CD4-positive, alpha-beta memory T cell (primary cell): ENCODE results near the gene ADNP. TPM values are rescaled to one million over a fixed set of nuclear protein-coding genes. Genes with fewer than 3 reads are reported as not detected.

ENCODE experiments used
- CTCF ChIA-PET: fragments of 350-600 bp; sonication (Branson Sonifier 250); formaldehyde crosslinking; loops from one replicate; lab custom pipeline; 2021; ENCODE audit warnings: inconsistent platforms; ENCODE audit not compliant: partially characterized antibody; lab: Charles Lee
- POLR2A ChIA-PET: fragments of 350-600 bp; sonication (Branson Sonifier 250); formaldehyde crosslinking; loops from one replicate; lab custom pipeline; 2021; ENCODE audit not compliant: partially characterized antibody; lab: Charles Lee
- DNase-seq, 5 donors: peaks; one replicate each; pipeline versions ENCODE4 v3.0.0 to v3.0.0-alpha.2; 2020 to 2022; ENCODE audit warnings: mixed read lengths in 1 of 5
- H3K27ac ChIP-seq: one replicate; pipeline ENCODE4 v1.7.0; 2013; ENCODE audit warnings: low read depth, low read length
- H3K27me3 ChIP-seq: 2 replicates; pipeline ENCODE4 v1.7.0; 2013; ENCODE audit warnings: mild to moderate bottlenecking, low read length, moderate library complexity; ENCODE audit not compliant: insufficient read depth
- H3K36me3 ChIP-seq: 2 replicates; pipeline ENCODE4 v1.7.0; 2013; ENCODE audit warnings: mild to moderate bottlenecking, low read length, moderate library complexity; ENCODE audit not compliant: insufficient read depth
- H3K4me1 ChIP-seq: 2 replicates; pipeline ENCODE4 v1.7.0; 2013; ENCODE audit warnings: mild to moderate bottlenecking, low read length, moderate library complexity; ENCODE audit not compliant: insufficient read depth
- H3K4me3 ChIP-seq, 2 donors: one replicate each; pipeline ENCODE4 v1.7.0; 2013; ENCODE audit warnings: low read length in 2 of 2, mild to moderate bottlenecking in 1 of 2
- H3K9me3 ChIP-seq, 2 donors: one replicate each; pipeline ENCODE4 v1.7.0; 2013; ENCODE audit warnings: low read length in 2 of 2, control low read depth in 1 of 2; ENCODE audit not compliant: control insufficient read depth in 1 of 2
- H3K27ac Mint-ChIP-seq, 7 donors: one replicate each; pipeline ENCODE4 v1.8.0; 2020 to 2021; ENCODE audit warnings: mixed read lengths in 7 of 7, mild to moderate bottlenecking in 6 of 7, inconsistent platforms in 3 of 7, moderate library complexity in 3 of 7
- H3K27me3 Mint-ChIP-seq, 2 donors: one replicate each; pipeline ENCODE4 v1.8.0; 2020 to 2021; ENCODE audit warnings: mixed read lengths in 2 of 2
- H3K36me3 Mint-ChIP-seq, 2 donors: one replicate each; pipeline ENCODE4 v1.8.0; 2020 to 2021; ENCODE audit warnings: mixed read lengths in 2 of 2, inconsistent platforms in 1 of 2, mild to moderate bottlenecking in 1 of 2
- H3K4me1 Mint-ChIP-seq, 4 donors: one replicate each; pipeline ENCODE4 v1.8.0; 2020 to 2021; ENCODE audit warnings: mixed read lengths in 4 of 4, mild to moderate bottlenecking in 1 of 4
- H3K4me3 Mint-ChIP-seq, 8 donors: one replicate each; pipeline ENCODE4 v1.8.0; 2020 to 2021; ENCODE audit warnings: mixed read lengths in 8 of 8, mild to moderate bottlenecking in 7 of 8, moderate library complexity in 6 of 8, inconsistent platforms in 3 of 8
- H3K9me3 Mint-ChIP-seq, 8 donors: one replicate each; pipeline ENCODE4 v1.8.0; 2020 to 2021; ENCODE audit warnings: mixed read lengths in 8 of 8, mild to moderate bottlenecking in 5 of 8, inconsistent platforms in 3 of 8, moderate library complexity in 1 of 8
- intact Hi-C: fragments of 100-400 bp; cut with micrococcal nuclease; formaldehyde crosslinking; loops from one replicate; pipeline ENCODE4 v1.15.1; 2023
- polyA plus RNA-seq, 2 donors: library from polyadenylated mRNA; unstranded; fragments of 300-500 nt; fragmentation: Illumina TruSeq; gene quantifications; one replicate each; pipeline ENCODE4 v1.2.3, GENCODE V29; 2021
- total RNA-seq, 2 experiments: library from RNA; stranded (reverse); gene quantifications; one replicate each; pipeline ENCODE4 v1.2.3, GENCODE V29; 2021

ADNP gene
- total and polyA plus RNA-seq, 4 experiments from 2014 or later = 1.9 to 65.6 (median 38.2) TPM

DNA sequence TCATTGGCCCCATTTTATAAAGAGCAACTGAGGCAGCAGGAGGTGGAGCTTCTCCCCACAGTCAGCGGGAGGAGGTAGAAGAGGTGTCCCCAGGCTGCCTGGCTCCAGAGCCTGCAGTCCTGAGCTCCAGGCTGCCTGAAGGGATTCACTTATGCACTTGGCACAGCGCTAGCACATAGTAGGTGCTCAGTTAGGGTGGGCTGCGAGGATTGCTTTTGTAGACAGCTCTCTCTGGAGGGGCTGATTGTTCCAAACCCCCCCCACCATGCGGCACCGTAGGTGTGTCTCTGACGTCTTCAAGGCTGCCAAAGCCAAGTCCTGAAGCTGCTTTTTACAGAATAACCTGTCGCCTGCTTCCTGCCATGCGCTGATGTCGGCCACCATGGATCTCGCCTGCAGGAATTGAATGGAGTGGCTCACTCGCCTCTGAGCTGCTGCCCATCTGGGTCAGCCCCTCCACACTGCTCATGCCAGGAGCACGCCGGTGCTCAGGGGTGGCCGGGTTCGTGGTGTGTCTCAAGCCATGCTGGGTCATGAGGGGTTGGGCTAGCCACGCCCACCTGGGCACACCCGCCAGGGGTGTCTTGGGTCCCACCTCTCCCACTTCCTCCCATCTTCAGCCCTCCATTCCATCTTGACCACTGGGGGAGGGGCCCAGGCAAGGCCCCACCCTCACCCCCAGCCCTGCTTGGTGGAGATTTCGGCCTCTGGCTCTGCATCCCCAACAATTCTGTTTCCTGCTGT, 76.6 kb downstream of the ADNP start:
- intact Hi-C loops = no loop called here
- Histone ChIP-seq H3K36me3 (no peaks in the 10 kb centered on the region), H3K4me3 (no peak overlapping the region), H3K4me1 (no peaks in the 10 kb centered on the region), H3K27ac (no peak overlapping the region), H3K27me3 (no peaks in the 10 kb centered on the region), H3K9me3 (no peaks in the 10 kb centered on the region)
- Mint-ChIP-seq H3K27ac (no peak overlapping the region), H3K27me3 (no peaks in the 10 kb centered on the region), H3K36me3 (no peaks in the 10 kb centered on the region), H3K9me3 (peaks cover 0 to 2% (median 0%) of the 10 kb centered on the region in 8 donors), H3K4me1 (peaks cover 0 to 2% (median under 1%) of the 10 kb centered on the region in 4 donors), H3K4me3 (no peak overlapping the region)
- CTCF ChIA-PET = no interaction called here
- DNase-seq = no peak
- POLR2A ChIA-PET = no interaction called here

DNA sequence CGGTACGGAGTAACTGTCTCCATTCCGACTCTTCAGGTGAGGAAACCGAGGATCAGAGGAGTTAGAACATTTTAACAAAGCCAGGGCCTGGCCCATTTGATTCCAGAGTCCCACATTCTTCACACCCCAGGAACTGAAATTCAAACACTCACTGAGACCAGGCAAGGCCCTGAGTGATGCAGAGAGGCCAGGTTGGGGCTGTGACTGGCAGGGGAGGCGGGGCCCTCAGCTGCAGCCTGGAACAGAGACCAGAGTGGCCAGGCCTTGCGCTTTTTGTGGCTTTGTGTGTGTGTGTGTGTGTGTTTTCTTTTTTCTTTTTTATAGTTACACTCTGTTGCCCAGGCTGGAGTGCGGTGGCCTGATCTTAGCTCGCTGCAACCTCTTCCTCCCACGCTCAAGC, 79.2 kb downstream of the ADNP start:
- no peaks in the 10 kb centered on the region for H3K27me3 ChIP-seq
- no peaks in the 10 kb centered on the region for H3K36me3 ChIP-seq
- intact Hi-C loops = no loop called here
- ChIA-PET POLR2A (no interaction called here), CTCF (interaction anchor here (0.6 kb wide), 1 partner anchor 65 kb away, joined by 3 read pairs; no protein-coding TSS in a partner anchor)
- no peak overlapping the region for H3K4me3 Mint-ChIP-seq
- DNase-seq = no peak
- peaks cover 0 to 2% (median under 1%) of the 10 kb centered on the region in 4 donors for H3K4me1 Mint-ChIP-seq
- H3K9me3 ChIP-seq = no peaks in the 10 kb centered on the region
- H3K4me3 ChIP-seq = no peak overlapping the region
- no peak overlapping the region for H3K27ac ChIP-seq
- H3K4me1 ChIP-seq = no peaks in the 10 kb centered on the region
- no peaks in the 10 kb centered on the region for H3K27me3 Mint-ChIP-seq
- H3K27ac Mint-ChIP-seq = peak overlapping the region in 1 of 7 donors; percentile 83
- peaks cover 0 to 2% (median 0%) of the 10 kb centered on the region in 8 donors for H3K9me3 Mint-ChIP-seq
- H3K36me3 Mint-ChIP-seq = no peaks in the 10 kb centered on the region

DNA sequence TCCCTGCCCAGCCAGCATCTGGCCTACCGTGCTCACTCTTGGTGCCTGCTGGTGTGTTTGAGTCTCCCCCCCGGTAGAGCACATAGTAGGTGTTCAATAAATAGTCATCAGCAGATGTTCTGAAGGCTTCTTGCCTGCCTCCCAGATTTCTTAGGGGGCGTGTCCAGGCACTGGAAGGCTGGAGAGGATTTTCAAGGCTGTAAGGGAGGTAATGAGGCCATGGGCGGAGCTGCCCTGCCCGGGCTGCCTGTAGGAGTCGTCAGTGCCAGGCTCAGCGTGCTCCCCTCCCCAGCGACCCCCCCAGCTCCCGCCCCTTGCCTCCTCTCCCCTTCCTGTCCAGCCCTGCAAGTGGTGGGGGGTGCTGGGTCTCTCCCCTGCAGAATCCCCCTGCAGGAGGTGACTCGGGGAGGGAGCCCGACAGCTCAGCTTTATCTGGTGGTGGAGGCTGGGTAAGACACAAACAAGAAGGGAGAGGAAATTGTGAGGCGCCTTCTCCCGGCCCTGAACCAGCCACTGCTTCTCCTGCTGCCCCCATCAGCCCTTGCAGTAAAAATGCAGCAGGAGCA, 80.4 kb downstream of the ADNP start:
- H3K36me3 Mint-ChIP-seq = no peaks in the 10 kb centered on the region
- H3K4me3 Mint-ChIP-seq = no peak overlapping the region
- no peaks in the 10 kb centered on the region for H3K27me3 Mint-ChIP-seq
- intact Hi-C loops = no loop called here
- H3K27ac Mint-ChIP-seq = no peak overlapping the region
- Histone ChIP-seq H3K36me3 (no peaks in the 10 kb centered on the region), H3K27me3 (no peaks in the 10 kb centered on the region), H3K27ac (no peak overlapping the region), H3K4me3 (no peak overlapping the region), H3K4me1 (no peaks in the 10 kb centered on the region), H3K9me3 (no peaks in the 10 kb centered on the region)
- H3K4me1 Mint-ChIP-seq = peaks cover 0 to 2% (median under 1%) of the 10 kb centered on the region in 4 donors
- DNase-seq = no peak
- ChIA-PET POLR2A (no interaction called here), CTCF (no interaction called here)
- peaks cover 0 to 1% (median 0%) of the 10 kb centered on the region in 8 donors for H3K9me3 Mint-ChIP-seq

DNA sequence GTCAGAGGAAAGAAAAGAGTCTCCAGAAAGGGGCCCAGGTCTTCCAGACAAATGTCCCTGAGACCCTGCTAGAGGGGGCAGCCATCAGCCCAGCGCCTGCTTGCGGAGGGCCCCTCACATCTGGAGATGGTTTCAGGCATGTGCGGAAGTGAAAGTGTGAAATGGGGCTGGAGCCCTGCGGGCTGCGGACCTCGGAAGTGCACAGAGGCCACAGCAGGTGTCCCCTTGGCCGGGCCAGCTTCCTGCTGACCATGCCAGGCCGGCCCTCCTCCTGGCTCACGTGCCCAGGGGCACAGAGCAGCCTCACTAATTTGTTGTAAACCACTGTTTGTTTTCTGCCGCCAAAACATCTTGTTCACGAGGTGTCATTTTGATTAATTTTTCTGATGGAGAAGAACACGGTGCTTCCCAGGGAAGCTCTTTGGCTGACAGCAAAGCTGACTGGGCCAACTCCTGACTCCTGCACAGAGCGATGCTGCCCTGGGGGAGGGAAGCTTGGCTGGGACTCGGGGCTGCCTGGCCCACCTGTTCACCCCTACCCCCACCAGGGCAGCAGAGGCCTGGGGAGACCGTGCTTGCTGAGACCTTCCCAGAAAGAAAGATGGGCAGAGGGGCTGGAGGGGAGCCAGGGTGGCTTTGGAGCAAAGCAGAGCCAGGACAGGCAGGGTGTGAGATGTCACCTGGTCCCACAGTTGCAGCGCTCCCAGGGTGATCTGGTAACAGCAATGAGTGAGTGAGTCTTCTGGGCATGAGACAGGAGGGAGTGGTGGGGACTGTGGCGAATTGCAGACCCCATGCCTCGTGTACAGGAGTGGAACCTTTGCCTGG, 82.2 kb downstream of the ADNP start:
- intact Hi-C loops = no loop called here
- Mint-ChIP-seq H3K4me1 (peaks cover 0 to 1% (median 0%) of the 10 kb centered on the region in 4 donors), H3K4me3 (no peak overlapping the region), H3K27me3 (no peaks in the 10 kb centered on the region), H3K9me3 (no peaks in the 10 kb centered on the region), H3K36me3 (no peaks in the 10 kb centered on the region), H3K27ac (no peak overlapping the region)
- Histone ChIP-seq H3K9me3 (no peaks in the 10 kb centered on the region), H3K4me3 (no peak overlapping the region), H3K27me3 (no peaks in the 10 kb centered on the region), H3K36me3 (no peaks in the 10 kb centered on the region), H3K27ac (no peak overlapping the region), H3K4me1 (peaks cover 8% of the 10 kb centered on the region)
- no peak for DNase-seq
- ChIA-PET POLR2A (no interaction called here), CTCF (interaction anchor here (0.8 kb wide), 1 partner anchor 82 kb away, joined by 3 read pairs; the partner anchor contains the start of gene ADNP)

DNA sequence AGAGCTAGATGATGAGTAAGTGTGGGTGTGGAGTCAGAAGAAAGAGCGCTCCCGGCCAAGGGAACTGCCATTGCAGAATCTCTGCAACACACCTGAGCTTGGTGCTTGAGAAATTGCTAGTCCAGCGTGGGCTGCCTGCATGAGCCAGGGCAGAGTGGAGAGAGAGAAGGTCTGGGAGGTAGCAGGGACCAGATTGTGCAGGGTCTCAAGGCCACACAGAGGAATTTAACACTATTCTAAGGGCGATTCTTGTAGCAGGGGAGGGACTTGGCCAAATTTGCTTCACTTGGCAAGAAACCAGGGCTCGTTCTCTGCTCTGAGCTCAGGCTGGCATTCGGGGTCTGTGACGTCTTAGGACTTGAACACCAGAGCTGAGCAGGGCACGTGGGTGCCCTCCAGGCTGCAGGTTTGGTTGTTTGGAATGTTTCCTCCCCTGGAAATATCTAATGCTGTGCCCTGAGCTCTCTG, 82.9 kb downstream of the ADNP start:
- intact Hi-C loops = no loop called here
- Histone ChIP-seq H3K9me3 (no peaks in the 10 kb centered on the region), H3K27me3 (no peaks in the 10 kb centered on the region), H3K4me3 (no peak overlapping the region), H3K36me3 (no peaks in the 10 kb centered on the region), H3K4me1 (peaks cover 8% of the 10 kb centered on the region), H3K27ac (no peak overlapping the region)
- no peaks in the 10 kb centered on the region for H3K36me3 Mint-ChIP-seq
- no peaks in the 10 kb centered on the region for H3K9me3 Mint-ChIP-seq
- peak overlapping the region in 2 of 7 donors; percentile 9 to 28 for H3K27ac Mint-ChIP-seq
- H3K4me3 Mint-ChIP-seq = no peak overlapping the region
- H3K4me1 Mint-ChIP-seq = peaks cover 0 to 1% (median 0%) of the 10 kb centered on the region in 4 donors
- DNase-seq = no peak
- ChIA-PET CTCF (interaction anchor here (0.8 kb wide), 1 partner anchor 83 kb away, joined by 3 read pairs; the partner anchor contains the start of gene ADNP), POLR2A (interaction anchor here (0.6 kb wide), 1 partner anchor 507 kb away, joined by 3 read pairs; no protein-coding TSS in a partner anchor)
- no peaks in the 10 kb centered on the region for H3K27me3 Mint-ChIP-seq

DNA sequence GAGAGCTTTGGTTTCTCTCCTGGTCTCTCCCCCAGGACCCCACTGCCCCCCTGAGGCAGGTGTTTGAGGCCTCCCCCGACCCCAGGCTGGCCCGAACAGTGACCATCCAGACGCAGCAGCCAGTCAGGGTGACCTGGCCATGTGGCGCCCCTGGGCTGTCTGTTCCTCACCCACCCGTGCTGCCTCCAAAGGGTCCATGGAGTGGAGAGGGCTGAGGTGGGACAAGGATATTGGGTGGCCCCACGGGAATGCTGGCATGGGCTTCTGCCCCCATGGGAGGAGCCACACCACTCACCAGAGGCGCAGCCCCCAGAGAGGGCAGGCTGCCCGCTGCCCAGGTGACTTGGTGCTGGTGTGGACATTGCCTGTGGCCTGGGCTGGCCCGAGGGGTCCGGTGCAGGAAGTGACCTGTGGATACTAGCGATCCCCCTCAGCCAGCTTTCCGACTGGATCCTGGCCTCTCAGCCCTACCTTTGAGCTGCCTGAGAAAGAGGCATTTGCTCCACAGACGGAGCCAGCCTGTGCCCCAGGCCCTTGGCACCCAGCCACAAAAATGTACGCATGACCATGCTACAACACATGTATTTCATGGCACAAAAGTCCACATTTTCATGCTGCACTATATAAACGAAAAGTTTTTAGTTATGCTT, 85.5 kb downstream of the ADNP start:
- no peak overlapping the region for H3K27ac ChIP-seq
- Mint-ChIP-seq H3K27ac (no peak overlapping the region), H3K9me3 (no peaks in the 10 kb centered on the region), H3K36me3 (peaks cover 0 to 7% of the 10 kb centered on the region in 2 donors), H3K4me1 (peaks cover 0 to 1% (median 0%) of the 10 kb centered on the region in 4 donors), H3K4me3 (no peak overlapping the region), H3K27me3 (no peaks in the 10 kb centered on the region)
- H3K4me3 ChIP-seq = no peak overlapping the region
- POLR2A ChIA-PET = no interaction called here
- DNase-seq = no peak
- peaks cover 8% of the 10 kb centered on the region for H3K4me1 ChIP-seq
- CTCF ChIA-PET = no interaction called here
- H3K27me3 ChIP-seq = no peaks in the 10 kb centered on the region
- no peaks in the 10 kb centered on the region for H3K36me3 ChIP-seq
- intact Hi-C loops = no loop called here
- no peaks in the 10 kb centered on the region for H3K9me3 ChIP-seq
